Breast epithelium (tissue), 3 donors: ENCODE data around the gene SYT13.

Experiments
- POLR2A ChIP-seq: fragments of 450-650 bp; IDR thresholded peaks from one replicate; pipeline ENCODE4 v1.6.1; 2016; ENCODE audit warnings: antibody characterized with exemption, mild to moderate bottlenecking, moderate library complexity
- POLR2AphosphoS5 ChIP-seq, 3 donors: sonication (generic); formaldehyde crosslinking; IDR thresholded peaks; one replicate each; pipeline ENCODE4 v1.6.1; 2017; ENCODE audit warnings: antibody characterized with exemption in 3 of 3
- TF ChIP-seq, protein P1 (sequence below), 3 donors: fragments of 450-650 bp; IDR thresholded peaks; one replicate each; pipeline ENCODE4 v1.5.1; 2016 to 2017; ENCODE audit warnings: antibody characterized with exemption in 3 of 3, mild to moderate bottlenecking in 3 of 3, moderate library complexity in 3 of 3

DNA sequence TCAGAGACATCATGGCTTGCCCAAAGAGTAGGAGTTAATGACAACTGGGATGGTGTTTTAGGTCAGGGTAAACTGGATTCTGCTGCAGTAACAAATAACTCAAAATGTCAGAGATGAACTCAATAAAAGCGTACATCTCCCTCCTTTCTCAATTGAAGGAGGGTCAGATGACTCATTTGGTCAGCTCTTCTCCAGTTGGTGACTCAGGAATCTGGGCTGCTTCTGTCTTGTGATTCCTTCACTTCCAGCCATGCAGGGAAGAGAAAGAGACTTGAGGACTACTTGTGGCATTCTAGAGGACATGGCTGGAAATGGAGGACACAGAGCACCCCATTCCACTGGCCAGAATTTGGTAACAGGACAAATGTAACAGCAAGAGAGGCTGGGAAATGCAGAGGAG, 3.2 kb upstream of the SYT13 start:
- TF ChIP-seq, protein P1, sequence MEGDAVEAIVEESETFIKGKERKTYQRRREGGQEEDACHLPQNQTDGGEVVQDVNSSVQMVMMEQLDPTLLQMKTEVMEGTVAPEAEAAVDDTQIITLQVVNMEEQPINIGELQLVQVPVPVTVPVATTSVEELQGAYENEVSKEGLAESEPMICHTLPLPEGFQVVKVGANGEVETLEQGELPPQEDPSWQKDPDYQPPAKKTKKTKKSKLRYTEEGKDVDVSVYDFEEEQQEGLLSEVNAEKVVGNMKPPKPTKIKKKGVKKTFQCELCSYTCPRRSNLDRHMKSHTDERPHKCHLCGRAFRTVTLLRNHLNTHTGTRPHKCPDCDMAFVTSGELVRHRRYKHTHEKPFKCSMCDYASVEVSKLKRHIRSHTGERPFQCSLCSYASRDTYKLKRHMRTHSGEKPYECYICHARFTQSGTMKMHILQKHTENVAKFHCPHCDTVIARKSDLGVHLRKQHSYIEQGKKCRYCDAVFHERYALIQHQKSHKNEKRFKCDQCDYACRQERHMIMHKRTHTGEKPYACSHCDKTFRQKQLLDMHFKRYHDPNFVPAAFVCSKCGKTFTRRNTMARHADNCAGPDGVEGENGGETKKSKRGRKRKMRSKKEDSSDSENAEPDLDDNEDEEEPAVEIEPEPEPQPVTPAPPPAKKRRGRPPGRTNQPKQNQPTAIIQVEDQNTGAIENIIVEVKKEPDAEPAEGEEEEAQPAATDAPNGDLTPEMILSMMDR (IDR thresholded peaks at IDR 0.05) = no peak
- TF ChIP-seq POLR2A (no peak), POLR2AphosphoS5 (IDR thresholded peaks at IDR 0.05) (no peak)
